Activated T-cell treated with anti-CD3 and anti-CD28 coated beads for 4 hours (primary cell): ENCODE results near the gene SSX2IP.
"Not testable (repeated sequence)": the region's sequence is repeated elsewhere in the genome, so short reads cannot be mapped to it uniquely, and the experiment has no call there.

Source experiments
- DNase-seq: peaks from one replicate; pipeline ENCODE4 v3.0.0-alpha.2; 2020

Gene SSX2IP, protein sequence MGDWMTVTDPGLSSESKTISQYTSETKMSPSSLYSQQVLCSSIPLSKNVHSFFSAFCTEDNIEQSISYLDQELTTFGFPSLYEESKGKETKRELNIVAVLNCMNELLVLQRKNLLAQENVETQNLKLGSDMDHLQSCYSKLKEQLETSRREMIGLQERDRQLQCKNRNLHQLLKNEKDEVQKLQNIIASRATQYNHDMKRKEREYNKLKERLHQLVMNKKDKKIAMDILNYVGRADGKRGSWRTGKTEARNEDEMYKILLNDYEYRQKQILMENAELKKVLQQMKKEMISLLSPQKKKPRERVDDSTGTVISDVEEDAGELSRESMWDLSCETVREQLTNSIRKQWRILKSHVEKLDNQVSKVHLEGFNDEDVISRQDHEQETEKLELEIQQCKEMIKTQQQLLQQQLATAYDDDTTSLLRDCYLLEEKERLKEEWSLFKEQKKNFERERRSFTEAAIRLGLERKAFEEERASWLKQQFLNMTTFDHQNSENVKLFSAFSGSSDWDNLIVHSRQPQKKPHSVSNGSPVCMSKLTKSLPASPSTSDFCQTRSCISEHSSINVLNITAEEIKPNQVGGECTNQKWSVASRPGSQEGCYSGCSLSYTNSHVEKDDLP

DNA sequence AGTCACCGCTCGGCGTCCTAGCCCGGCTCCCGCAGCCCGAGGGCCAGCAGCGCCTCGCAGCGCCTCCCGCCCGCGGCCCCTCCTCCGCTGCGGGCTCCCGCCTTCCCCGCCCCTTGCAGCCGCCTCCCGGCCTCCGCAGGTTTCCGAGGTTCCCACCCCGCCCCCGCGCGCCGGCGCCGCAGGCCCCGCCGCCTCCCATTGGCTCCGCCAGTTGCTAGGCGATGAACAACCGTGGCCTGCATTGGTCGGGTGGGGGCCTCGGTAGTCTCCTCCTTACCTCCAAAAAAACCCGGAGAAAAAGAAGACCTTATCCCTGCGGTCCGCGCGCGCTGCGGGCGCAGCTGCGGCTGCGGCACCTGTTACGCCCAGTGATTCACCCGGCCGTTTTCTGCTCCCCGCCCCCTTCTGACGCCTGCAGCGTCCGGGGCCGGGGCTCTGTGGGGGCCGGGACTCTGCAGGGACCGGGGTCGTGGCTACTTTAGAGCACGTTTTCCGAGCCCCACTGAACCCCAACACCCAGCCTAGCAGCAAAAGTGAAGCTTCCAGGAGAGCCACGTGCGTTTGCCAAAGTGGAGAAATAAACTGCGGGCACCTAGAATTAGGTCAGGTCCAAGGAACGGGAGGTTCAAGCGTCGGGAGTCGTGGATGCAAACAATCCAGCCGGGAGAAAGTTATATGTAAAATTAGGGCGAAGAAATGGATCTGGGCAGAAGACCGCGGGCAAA, at the start of gene SSX2IP:
Gene SSX2IP, minus strand, starts transcription at position 65 of the 725 bp plus-strand sequence. CDS start 19,242 bp downstream, outside the sequence.
- peak; percentile 100 for DNase-seq

DNA sequence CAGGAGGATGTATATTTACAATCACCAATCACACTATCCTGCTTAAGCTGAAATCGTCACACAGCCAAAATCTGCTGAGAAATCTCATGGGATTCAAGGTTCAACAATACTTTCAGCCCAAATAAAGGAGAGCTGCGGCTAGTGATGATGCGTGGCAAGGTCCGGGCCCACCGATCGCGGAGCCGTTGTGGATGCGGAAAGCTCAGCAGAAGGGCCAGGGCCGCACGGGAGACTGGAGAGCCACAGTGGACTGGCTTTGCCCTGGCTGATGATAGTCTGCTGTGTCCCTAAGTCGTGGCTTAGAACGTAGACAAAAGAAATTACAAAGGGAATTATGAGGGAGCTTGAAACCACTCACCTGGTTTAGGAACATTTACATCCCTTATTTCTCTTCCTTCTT, 48.0 kb upstream of the SSX2IP start:
- DNase-seq, result no peak

DNA sequence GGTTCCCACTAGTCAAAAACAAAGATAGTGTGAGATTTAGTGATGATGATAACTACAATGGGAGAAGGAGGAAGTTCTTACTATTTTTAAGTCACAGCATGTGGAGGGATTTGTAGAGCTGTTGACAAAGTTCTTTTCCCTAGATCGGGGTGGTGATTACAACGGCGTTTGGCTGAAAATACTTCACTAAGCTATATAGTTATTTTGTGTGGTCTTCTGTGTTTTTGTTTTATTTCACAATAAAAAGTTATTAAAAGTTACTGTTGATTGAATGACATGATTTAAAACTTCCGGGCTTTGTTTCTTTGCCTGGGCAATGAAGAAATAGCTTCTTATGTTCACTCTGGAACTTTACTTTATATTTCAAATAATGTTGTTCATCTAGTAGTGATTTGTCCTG, 47.3 kb upstream of the SSX2IP start:
- DNase-seq, result no peak

DNA sequence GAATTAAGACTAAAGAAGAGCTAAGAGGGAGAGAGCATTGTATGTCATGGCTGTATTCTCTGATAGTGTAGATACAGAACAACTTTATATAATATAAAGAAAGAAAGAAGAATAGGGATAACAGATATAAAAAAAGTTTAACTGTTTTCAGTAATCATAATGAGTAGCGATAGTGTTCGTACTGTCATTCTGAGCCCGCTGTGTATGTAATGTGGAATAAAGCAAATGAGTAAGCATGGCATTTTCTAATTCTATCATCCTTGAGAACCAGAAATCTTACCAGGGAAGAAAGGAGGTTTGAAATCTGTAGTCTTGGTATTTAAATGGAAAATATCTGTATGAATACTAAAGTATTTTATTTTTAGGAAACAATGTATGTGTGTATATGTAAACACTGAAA, 46.7 kb upstream of the SSX2IP start:
- no peak for DNase-seq

DNA sequence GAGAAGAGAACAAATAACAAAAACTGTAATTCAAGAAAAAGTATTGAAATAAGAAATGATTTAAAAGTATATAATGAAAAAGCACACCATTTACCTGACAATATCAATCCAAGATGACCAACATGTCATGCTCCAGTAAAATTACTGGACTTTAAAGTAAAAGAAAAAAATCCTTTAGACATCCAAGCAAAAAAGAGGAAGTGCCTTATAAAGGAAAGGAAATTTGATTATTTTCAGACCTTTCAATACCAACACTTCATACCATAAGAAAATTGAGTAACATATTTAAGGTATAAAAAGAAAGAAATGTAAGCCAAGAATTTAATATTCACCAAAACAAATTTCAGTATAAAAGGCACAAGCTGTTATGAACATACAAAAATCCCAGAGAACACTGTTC, 46.2 kb upstream of the SSX2IP start:
- no peak for DNase-seq

DNA sequence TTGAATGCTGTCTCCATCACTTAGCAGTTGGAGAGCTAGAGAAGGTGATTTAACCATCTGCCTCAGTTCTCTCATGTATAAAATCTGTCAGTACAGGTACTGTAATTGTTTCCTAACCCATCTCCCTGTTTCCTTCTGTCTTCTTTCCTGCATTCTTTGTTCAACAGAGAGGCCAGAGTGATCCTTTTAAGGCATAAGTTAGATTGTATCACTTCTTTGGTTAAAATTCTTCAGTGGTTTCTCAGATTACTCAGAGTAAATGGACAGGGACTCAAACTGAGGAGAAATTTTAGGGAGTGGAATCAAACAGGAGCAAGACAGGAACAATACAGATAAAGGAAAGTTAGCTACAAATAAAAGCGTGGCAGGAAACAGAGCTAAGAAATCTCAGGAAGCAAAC, 45.2 kb upstream of the SSX2IP start:
- DNase-seq, result no peak

DNA sequence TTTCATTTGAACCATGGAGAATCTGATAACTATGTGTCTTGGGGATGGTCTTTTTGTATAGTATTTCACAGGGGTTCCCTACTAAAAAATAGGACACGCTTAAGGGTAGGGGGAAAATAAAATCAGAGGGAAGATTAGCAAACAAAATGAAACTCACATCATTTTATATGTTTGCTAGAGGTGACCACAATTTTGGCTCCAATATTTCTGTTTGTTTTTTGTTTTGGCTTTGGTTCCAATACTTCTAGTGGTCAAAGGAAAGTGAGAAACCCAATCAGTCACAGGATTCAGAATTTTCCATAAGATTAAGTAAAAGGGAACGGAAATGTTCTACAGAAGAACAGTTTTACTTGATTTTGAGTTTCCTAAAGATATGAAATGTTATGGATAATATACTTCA, 42.3 kb upstream of the SSX2IP start:
- DNase-seq, result no peak

DNA sequence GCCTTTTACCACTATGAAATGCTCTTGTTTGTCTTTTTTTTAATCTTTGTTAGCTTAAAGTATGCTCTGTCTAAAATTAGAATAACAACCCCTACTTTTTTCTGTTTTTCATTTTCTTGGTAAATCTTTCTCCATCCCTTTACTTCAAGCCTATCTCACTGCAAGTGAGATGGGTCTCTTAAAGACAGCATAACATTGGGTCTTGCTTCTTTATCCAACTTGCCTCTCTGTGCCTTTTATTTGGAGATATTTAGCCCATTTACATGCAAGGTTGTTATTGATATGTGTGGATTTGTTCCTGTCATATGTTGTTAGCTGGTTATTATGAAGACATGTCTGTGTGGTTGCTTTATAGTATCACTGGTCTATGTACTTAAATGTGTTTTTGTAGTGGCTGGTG, 41.3 kb upstream of the SSX2IP start:
- no peak for DNase-seq

DNA sequence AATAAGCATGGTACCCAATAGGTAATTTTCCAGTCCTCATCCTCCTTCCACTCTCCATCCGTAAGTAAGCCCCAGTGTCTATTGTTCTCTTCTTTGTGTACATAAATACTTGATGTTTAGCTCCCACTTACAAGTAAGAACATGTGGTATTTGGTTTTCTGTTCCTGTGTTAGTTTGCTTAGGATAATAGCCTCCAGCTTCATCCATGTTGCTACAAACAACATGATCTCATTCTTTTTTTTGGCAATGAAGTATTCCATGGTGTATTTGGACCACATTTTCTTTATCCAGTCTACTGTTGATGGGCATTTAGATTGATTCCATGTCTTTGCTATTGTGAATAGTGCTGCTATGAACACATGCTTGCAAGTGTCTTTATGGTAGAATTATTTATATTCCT, 37.5 kb upstream of the SSX2IP start:
- not testable (repeated sequence) for DNase-seq

DNA sequence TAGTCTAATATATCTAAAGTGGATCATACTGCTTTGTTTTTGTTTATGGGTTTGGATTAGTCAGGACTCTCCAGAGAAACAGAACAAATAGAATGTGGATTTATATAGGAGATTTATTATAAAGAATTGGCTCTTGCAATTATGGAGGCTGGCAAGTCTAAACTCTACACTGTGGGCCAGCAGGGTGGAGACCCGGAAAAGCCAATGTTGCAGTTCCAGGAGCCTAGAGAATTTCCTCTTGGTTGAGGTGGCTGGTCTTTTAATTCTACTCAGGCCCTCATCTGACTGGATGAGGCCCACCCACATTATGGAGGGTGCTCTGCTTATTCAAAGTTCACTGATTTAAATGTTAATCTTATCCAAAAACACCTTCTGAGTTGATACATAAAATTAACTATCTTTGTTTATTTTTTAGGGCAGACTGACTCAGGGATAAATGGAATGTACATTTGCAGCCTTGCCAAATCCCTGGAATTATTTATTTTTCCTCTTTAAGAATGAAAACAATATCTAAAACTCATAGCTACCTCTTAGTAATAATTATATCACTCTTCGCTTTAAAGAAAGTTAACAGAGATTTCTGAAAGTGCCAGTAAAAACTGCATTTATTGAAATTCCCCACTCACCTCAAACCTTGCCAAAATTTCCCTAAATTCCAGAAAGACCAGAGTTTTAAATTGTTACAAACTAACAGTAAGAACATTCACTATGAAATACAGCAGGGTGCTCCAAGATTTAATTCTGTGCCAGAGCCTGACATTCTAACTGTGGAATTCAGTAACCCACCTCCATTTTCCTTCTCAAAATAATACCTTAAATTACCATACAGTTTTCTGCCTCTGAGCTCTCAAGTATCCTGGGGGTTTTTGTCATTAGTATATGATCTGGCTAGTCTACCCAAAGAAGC, 36.6 kb upstream of the SSX2IP start:
- DNase-seq, result no peak

DNA sequence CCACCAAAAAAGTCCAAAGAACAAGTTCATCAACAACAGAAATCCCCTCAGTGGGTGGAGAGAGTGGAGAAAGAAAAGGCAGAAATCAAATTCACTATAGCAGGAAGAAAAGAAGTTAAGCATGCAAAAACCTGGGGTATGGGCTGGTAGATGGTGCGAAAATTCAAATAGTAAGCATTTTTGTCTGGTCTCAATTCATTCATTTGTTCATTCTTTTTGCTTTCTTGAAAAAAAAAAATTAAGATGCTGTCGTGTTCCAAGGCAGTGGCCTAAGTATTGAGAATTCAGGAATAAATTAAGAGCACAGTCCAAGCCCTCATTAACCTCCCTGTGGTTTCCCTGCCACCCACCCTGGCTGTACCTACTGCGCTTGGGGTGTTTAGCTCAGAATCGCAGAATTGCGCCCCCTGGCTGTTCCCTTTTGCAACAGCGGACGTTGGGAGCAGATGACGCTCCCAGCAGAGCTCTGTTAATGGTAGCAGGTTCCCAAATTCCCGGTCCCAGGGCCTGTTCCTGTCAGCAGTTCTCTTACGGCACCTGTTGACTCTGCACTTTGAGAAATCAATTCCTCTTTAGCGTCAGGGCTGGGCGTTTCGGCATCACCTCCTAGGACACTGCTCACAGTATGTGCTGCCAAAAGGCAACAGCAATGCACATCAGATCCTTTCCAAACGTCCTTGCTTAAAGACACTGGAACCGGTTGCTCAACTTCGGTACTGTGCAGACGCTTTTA, 34.0 kb upstream of the SSX2IP start:
- DNase-seq, result peak; percentile 28

DNA sequence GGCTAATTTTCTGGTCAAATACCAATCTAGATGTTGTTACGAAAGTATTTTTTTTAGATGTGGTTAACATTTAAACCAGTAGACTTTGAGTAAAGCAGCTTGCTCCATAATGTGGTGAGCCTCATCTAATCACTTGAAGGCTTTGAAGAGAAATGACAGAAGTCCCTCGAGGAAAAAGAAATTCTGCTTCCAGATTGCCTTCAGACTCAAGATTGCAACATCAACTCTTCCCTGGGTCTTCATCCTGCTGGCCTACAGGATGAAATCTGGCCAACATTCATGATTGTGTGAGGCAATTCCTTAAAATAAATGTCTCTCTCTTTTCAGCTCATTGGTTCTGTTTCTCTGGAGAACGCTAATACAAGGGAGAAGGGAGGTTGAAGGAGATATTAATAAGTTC, 32.5 kb upstream of the SSX2IP start:
- no peak for DNase-seq

DNA sequence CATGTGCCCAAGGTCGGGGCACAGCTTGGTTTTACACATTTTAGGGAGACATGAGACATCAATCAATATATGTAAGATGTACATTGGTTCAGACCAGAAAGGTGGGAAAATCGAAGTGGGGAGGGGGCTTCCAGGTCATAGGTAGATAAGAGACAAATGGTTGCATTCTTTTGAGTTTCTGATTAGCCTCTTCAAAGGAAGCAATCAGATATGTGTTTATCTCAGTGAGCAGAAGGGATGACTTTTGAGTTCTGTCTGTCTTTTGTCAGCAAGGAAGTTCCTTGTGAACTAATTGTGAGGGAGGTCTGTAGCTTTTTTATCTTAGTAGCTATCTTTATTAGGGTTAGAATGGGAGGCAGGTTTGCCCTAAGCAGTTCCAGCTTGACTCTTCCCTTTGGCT, 31.6 kb upstream of the SSX2IP start:
- DNase-seq, result not testable (repeated sequence)

DNA sequence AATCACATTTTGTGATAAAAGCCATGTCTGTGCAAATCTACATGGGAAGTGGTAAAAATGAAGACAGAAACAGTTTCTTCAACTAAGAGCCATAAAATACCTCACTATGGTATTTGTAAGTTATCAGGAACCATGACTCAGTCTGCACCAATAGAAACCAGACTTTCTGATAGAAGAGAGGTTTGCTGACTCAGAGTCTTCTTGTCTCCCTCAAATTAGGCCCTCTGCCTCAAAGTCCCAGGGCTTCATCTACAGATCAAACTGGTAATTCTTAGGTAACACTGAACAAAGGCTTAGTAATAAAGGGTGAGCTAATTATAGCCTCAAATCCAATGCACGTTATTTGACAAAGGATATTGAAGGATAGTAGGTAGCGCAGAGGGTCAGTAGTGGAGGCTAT, 30.9 kb upstream of the SSX2IP start:
- no peak for DNase-seq

DNA sequence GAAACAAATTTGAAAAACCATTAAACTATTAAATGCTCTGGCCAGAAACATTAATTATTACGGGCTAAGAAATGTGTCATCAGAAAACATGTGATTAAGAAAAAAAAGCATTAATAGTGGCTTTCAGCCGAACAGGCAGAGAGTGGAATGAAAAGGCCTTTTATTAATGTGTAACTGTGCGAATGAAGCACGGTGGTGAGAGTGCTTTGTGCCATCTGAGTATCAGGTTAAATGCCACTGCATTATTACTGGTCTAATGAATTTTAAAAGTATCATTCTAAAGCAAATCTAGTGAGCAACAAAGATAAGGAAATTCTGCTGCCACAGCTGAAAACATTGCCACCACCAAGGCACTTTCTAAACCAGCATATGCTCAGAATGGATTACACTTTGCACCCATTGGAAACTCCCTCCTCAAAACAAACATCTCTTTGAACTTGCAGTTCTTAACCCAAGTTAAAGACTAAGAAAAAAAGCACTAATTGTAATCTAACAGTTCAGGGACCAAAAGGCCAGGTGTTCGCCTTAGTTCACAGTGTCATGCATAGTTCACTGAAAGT, 30.0 kb upstream of the SSX2IP start:
- DNase-seq, result no peak

DNA sequence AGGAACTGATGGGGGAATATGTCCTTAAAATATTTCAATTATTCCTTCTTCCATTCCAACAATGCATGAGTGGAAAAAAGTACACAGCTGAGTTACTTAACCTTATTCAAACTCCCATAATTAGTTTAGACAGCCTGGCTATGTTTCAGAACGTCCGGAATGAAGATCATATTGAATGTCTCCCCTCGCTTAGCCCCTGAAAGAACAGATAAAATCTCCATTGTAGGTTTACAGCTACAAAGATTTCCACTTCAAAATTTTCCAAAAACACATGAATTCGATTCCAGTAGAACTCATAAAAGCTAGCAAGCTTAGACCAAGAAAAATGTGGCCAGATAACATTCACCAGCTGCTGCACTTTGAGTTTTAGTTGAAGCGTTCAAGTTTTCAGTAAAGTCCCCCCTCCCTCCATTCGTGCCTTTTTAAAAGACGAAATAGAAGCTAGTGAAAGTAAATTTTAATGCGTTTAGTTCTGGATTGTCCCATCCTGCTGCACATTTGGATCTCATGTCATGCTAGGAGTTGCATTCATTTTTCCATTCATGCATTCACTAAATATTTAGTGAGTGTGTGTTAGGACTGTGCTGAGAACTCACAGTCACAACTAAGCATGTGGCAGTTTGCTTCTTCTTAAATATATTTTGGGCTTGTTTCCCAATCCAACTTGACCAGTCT, 29.4 kb upstream of the SSX2IP start:
- no peak for DNase-seq

DNA sequence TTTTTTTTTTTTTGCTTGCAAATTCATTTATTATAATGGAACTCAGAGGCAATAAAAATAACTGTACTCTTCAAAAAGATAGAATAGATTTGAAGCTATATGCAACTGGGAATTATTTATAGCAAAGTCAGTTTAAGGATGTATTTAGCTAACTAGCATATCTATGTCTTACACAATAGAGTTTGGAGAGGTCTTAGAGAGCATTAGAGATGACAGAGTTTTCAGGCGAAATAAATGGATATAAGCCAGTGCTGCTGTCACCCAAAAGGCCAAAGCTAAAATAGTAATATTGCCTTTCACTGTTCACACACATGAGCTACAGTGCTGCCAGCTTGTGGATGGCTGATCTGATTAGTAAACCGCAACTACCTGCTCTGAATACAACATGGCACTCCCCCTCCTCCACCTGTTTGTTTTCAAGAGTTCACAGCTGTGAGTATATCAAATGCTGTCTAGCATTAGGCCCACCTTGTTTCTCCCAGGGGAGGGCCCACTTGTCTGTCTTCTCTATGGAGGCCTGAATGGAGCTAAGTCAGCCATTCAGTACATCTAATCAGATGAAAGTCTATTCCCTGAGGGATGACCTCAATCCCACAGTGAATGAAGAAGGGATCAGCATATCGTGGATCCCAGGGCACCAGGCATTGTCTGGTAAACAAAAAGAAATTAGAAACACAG, 25.2 kb upstream of the SSX2IP start:
- no peak for DNase-seq

DNA sequence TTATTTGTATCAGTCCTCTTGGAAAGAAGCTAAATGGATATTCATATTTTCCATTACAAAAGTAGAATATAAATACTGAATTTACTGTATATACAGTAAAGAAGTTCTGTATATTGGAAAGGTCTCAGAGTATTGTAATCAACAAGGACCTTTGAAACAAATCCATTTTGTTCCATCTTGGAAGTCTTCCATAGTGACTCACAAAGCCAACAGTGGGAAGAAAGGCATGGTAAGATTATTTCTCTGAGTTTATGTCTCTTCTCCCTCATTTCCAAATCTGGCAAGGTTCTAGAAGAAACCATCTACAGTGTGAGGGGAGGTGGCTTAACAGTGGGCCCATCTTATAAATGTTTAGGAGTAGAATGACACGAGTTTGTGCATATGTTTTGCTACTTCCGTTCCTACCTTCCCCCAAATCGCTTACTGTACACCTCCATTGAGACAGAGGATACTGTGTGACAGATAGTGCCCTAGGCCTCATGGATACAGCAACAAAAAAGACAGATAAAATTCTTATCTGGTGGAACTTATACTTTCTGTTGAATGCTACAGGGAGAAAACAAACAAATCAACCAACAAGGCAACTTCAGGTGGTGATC, 22.1 kb upstream of the SSX2IP start:
- DNase-seq, result no peak

DNA sequence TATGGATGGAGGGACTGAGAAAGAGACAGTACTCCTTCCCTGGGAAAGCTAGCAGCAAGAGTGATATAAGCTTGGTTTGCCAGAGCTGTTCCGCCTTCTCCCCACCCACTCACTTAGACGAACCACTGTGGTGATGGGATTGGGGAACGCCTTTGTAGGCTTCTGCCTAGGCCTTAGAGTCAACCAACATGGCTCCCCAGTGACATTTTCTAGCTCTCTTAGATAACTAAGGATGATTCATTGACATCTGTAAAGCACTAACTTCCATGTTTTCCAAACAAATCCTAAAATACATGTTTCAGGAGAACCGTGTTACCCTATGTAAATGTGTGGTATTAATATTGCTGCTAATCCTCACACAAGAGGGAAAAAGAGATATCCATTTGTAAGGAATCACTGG, 21.6 kb upstream of the SSX2IP start:
- DNase-seq, result no peak

DNA sequence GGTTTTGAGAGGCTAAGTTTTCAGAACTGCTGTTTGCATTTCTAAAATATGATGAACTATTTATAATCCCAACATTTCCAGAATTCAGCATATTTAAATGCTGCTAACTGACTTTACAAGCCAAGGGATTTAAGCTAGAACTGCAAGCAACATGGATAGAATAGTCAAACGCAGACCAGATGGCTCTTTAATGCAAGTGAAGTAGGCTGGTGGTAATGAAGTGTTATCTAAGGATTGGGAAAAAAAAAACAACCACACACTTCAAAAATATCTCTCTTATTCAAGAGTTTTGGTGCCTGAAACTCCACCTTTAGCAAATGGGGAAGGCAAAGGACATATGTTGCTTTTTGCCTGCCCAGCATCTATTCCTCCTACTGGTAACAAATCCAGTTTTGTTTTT, 20.9 kb upstream of the SSX2IP start:
- DNase-seq, result no peak
